Esophagus (tissue), 2 donors: ENCODE data around the gene ZNF691. TPM values are rescaled to one million over a fixed set of nuclear protein-coding genes. Genes with fewer than 3 reads are reported as not detected.
"Not testable (repeated sequence)": the region's sequence is repeated elsewhere in the genome, so short reads cannot be mapped to it uniquely, and the experiment has no call there.

Experiments
- H3K27ac ChIP-seq, 2 donors: one replicate each; pipeline ENCODE4 v1.5.1; 2013; ENCODE audit warnings: low read depth in 2 of 2, mild to moderate bottlenecking in 2 of 2, inconsistent platforms in 1 of 2, low read length in 1 of 2, moderate library complexity in 1 of 2
- H3K27me3 ChIP-seq, 2 donors: one replicate each; pipeline ENCODE4 v1.6.1; 2013; ENCODE audit warnings: low read length in 2 of 2, control low read depth in 1 of 2, mild to moderate bottlenecking in 1 of 2; ENCODE audit not compliant: insufficient read depth in 2 of 2, control insufficient read depth in 1 of 2
- H3K36me3 ChIP-seq, 2 donors: one replicate each; pipeline ENCODE4 v1.6.1; 2013; ENCODE audit warnings: low read length in 1 of 2; ENCODE audit not compliant: control insufficient read depth in 2 of 2, insufficient read depth in 2 of 2
- H3K4me1 ChIP-seq, 2 donors: one replicate each; pipeline ENCODE4 v1.6.1; 2013; ENCODE audit warnings: low read length in 1 of 2; ENCODE audit not compliant: control insufficient read depth in 2 of 2, insufficient read depth in 2 of 2
- H3K4me3 ChIP-seq, 2 donors: one replicate each; pipeline ENCODE4 v1.5.1; 2013; ENCODE audit warnings: low read length in 2 of 2, mild to moderate bottlenecking in 2 of 2, low read depth in 1 of 2, moderate library complexity in 1 of 2
- H3K9me3 ChIP-seq, 2 donors: one replicate each; pipeline ENCODE4 v1.6.1; 2013; ENCODE audit warnings: mild to moderate bottlenecking in 2 of 2, low read depth in 1 of 2, low read length in 1 of 2, moderate library complexity in 1 of 2; ENCODE audit not compliant: control insufficient read depth in 2 of 2, insufficient read depth in 1 of 2
- WGBS, 2 donors: extraction: QIAGEN DNeasy Blood & Tissue Kit; methylation state at CpG; one replicate each; pipeline ENCODE4 v1.1.7; 2013; 5-methylcytosine and 5-hydroxymethylcytosine counted together
- polyA plus RNA-seq, 2 donors: library from polyadenylated mRNA; stranded (reverse); fragments of 200-250 nt; gene quantifications; one replicate each; pipeline ENCODE4 v1.2.3, GENCODE V29; 2013
- donor health status: healthy with polysubstance abuse.
- donor health status: Bipolar disorder and iron deficiency.

The ZNF691 gene
- polyA plus RNA-seq, 2 donors = 4.4 to 5.7 TPM

DNA sequence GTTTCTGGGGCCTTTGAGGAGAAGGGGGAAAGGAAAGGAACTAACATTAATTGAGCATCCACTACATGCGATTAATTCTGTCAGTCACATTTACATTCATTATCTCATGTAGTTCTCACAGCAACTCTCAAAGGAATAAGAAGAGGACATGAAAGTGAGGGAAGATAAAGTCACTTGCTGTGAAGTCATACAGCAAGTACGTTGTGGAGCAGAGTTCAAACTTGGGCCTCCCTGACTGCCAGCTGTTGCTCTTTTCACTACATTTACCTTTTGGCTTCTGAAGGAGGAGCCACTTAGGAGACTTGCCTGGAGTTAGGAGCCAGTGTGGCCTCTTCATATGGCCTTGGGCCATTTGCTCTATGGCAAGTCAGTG is 6.2 kb downstream of the ZNF691 start:
- H3K36me3 ChIP-seq = peaks cover 7 to 10% of the 10 kb centered on the region in 2 donors
- no peak overlapping the region for H3K4me3 ChIP-seq
- H3K27ac ChIP-seq = no peak overlapping the region
- H3K27me3 ChIP-seq = no peaks in the 10 kb centered on the region
- H3K4me1 ChIP-seq = no peaks in the 10 kb centered on the region
- peaks cover 0 to 11% of the 10 kb centered on the region in 2 donors for H3K9me3 ChIP-seq
- 47 to 53% methylated on average over 2 of the region's 2 CpGs for WGBS, 2 donors

GRCh38 chr1:42853116-42853884 is 6.9 kb downstream of the ZNF691 start:
- Histone ChIP-seq H3K27ac (no peak overlapping the region), H3K36me3 (peaks cover 7 to 10% of the 10 kb centered on the region in 2 donors), H3K4me3 (no peak overlapping the region), H3K27me3 (no peaks in the 10 kb centered on the region), H3K4me1 (no peaks in the 10 kb centered on the region), H3K9me3 (peaks cover 0 to 11% of the 10 kb centered on the region in 2 donors)
- WGBS, 2 donors = 64 to 69% methylated on average over 6 of the region's 6 CpGs

DNA sequence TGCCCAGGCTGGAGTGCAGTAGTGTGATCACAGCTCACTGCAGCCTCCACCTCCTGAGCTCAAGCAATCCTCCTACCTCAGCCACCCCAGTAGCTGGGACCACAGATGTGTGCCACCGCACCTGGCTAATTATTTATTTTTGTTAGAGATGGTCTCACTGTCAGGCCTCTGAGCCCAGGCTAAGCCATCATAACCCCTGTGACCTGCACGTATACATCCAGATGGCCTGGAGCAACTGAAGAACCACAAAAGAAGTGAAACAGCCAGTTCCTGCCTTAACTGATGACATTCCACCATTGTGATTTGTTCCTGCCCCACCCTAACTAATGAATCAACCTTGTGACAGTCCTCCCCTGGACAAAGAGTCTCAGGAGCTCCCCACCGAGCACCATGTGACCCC is 10.1 kb downstream of the ZNF691 start:
- H3K36me3 ChIP-seq, H3K4me3 ChIP-seq, H3K9me3 ChIP-seq, H3K27me3 ChIP-seq, H3K4me1 ChIP-seq, H3K27ac ChIP-seq: not testable (repeated sequence)
- WGBS, 2 donors = 78 to 83% methylated on average over 3 of the region's 3 CpGs

GRCh38 chr1:42859366-42859765 is 13.0 kb downstream of the ZNF691 start:
- not testable (repeated sequence) for H3K27ac ChIP-seq, H3K27me3 ChIP-seq, H3K36me3 ChIP-seq, H3K4me3 ChIP-seq, H3K4me1 ChIP-seq, H3K9me3 ChIP-seq
- 72 to 75% methylated on average over 5 of the region's 5 CpGs for WGBS, 2 donors

DNA sequence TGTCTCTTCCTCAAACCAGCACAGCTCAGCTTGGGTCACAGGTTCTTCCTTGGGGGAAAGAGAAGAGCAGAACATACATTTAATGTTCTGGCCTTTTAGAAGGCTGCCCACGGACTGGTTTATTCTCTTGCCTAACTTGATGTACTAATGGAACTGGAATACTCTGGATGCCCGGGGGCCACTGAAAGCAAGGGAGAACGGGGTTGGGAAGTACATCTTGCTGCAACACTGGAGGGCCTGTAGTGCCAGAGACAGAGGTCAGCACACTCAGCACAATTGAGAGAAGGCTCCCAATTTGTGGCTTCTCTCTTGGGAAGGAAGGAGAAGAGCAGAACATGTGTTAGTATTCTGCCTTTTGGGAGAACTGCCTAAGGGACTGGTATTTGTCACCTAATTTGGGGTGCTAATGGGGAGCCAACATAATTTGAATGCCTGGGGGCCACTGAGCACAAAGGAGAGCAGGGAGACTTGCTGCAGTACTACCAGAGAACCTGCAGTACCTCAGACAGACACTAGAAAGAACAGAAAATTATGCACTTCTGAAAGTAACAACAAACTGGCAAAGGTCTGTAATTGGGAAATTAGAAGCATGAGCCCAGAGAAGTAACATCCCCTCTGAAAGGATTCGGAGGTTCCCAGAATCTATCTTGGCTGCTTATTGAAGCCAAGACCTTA is 14.1 kb downstream of the ZNF691 start:
- Histone ChIP-seq H3K27me3 (no peaks in the 10 kb centered on the region), H3K27ac (no peak overlapping the region), H3K4me3 (no peak overlapping the region), H3K4me1 (no peaks in the 10 kb centered on the region), H3K9me3 (peaks cover 0 to 10% of the 10 kb centered on the region in 2 donors), H3K36me3 (no peaks in the 10 kb centered on the region)
- 70 to 90% methylated on average over 4 of the region's 4 CpGs for WGBS, 2 donors

GRCh38 chr1:42861014-42861399 is 14.6 kb downstream of the ZNF691 start:
- no peaks in the 10 kb centered on the region for H3K27me3 ChIP-seq
- H3K27ac ChIP-seq = no peak overlapping the region
- H3K9me3 ChIP-seq = peaks cover 0 to 10% of the 10 kb centered on the region in 2 donors
- H3K4me1 ChIP-seq = no peaks in the 10 kb centered on the region
- H3K4me3 ChIP-seq = no peak overlapping the region
- H3K36me3 ChIP-seq = no peaks in the 10 kb centered on the region

DNA sequence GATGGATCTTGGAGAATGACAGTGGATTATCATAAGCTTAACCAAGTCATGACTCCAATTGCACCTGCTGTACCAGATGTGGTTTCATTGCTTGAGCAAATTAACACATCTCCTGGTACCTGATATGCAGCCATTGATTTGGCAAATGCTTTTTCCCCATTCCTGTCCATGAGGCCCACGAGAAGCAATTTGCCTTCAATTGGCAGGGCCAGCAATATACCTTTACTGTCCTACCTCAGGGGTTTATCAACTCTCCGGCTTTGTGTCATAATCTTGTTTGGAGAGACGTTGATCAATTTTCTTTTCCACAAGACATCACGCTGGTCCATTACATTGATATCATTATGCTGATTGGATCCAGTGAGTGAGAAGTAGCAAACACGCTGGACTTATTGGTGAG is 20.1 kb downstream of the ZNF691 start:
- no peaks in the 10 kb centered on the region for H3K36me3 ChIP-seq
- no peak overlapping the region for H3K27ac ChIP-seq
- H3K4me3 ChIP-seq = no peak overlapping the region
- H3K9me3 ChIP-seq = peaks cover 0 to 2% of the 10 kb centered on the region in 2 donors
- 86 to 87% methylated on average over 5 of the region's 5 CpGs for WGBS, 2 donors
- H3K4me1 ChIP-seq = no peaks in the 10 kb centered on the region
- no peaks in the 10 kb centered on the region for H3K27me3 ChIP-seq

- not testable (repeated sequence) for H3K27me3 ChIP-seq, H3K27ac ChIP-seq, H3K9me3 ChIP-seq, H3K4me3 ChIP-seq, H3K36me3 ChIP-seq, H3K4me1 ChIP-seq
- WGBS, 2 donors = 88 to 91% methylated on average over 4 of the region's 4 CpGs
These were observed 22.1 kb downstream of the ZNF691 start for GRCh38 chr1:42868466-42868865.

DNA sequence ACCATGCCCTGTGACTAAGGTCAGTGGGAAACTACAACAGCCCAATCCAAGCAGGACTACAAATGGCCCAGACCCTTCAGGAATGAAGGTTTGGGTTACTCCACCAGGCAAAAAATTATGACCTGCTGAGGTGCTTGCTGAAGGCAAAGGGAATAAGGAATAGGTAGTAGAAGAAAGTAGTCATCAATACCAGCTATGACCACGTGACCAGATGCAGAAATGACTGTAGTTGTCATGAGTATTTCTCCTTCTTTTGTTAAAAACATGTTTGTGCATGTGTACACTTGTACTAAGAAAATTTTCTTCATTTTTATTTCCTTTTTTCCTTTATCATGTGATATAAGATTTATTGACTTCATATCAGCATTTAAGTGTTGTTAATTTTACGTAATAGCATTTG is 22.8 kb downstream of the ZNF691 start:
- not testable (repeated sequence) for H3K27ac ChIP-seq, H3K4me3 ChIP-seq, H3K27me3 ChIP-seq, H3K36me3 ChIP-seq, H3K4me1 ChIP-seq, H3K9me3 ChIP-seq
- WGBS, 2 donors = 53 to 55% methylated on average over 2 of the region's 2 CpGs

GRCh38 chr1:42869751-42870150 is 23.3 kb downstream of the ZNF691 start:
- not testable (repeated sequence) for H3K27ac ChIP-seq, H3K4me1 ChIP-seq, H3K9me3 ChIP-seq, H3K36me3 ChIP-seq, H3K4me3 ChIP-seq, H3K27me3 ChIP-seq
- WGBS, 2 donors = 37 to 62% methylated on average over 2 of the region's 2 CpGs
